Skeletal muscle tissue (tissue), 4 donors: ENCODE measurements around the gene SPEG. TPM values are rescaled to one million over a fixed set of nuclear protein-coding genes. Genes with fewer than 3 reads are reported as not detected.

Experiments
- H3K27ac ChIP-seq: one replicate; pipeline ENCODE4 v1.7.0; 2013; ENCODE audit warnings: mild to moderate bottlenecking, low read depth, low read length, inconsistent platforms
- H3K27me3 ChIP-seq, 3 donors: one replicate each; pipeline ENCODE4 v1.7.0; 2013; ENCODE audit warnings: low read length in 3 of 3; ENCODE audit not compliant: control insufficient read depth in 3 of 3, insufficient read depth in 3 of 3
- H3K36me3 ChIP-seq, 3 donors: one replicate each; pipeline ENCODE4 v1.7.0; 2013; ENCODE audit warnings: low read length in 3 of 3; ENCODE audit not compliant: control insufficient read depth in 3 of 3, insufficient read depth in 3 of 3
- H3K4me1 ChIP-seq, 3 donors: one replicate each; pipeline ENCODE4 v1.7.0; 2013; ENCODE audit warnings: low read length in 3 of 3, mild to moderate bottlenecking in 3 of 3; ENCODE audit not compliant: control insufficient read depth in 3 of 3, insufficient read depth in 3 of 3
- H3K4me3 ChIP-seq, 3 donors: one replicate each; pipeline ENCODE4 v1.7.0; 2013; ENCODE audit warnings: low read length in 3 of 3
- H3K9ac ChIP-seq, 3 donors: one replicate each; pipeline ENCODE4 v1.7.0; 2013; ENCODE audit warnings: low read length in 3 of 3, mild to moderate bottlenecking in 3 of 3, moderate library complexity in 2 of 3, low read depth in 1 of 3
- H3K9me3 ChIP-seq, 3 donors: one replicate each; pipeline ENCODE4 v1.7.0; 2013; ENCODE audit warnings: low read length in 3 of 3; ENCODE audit not compliant: control insufficient read depth in 3 of 3
- total RNA-seq: library from RNA; depleted of rRNA; stranded (reverse); fragments of >200 nt; gene quantifications from one replicate; pipeline ENCODE4 v1.2.3, GENCODE V29; 2014
- donor health status: Osteomylitis.

Gene SPEG
- total RNA-seq, 1 donor from 2014 or later = 95.5 TPM

DNA sequence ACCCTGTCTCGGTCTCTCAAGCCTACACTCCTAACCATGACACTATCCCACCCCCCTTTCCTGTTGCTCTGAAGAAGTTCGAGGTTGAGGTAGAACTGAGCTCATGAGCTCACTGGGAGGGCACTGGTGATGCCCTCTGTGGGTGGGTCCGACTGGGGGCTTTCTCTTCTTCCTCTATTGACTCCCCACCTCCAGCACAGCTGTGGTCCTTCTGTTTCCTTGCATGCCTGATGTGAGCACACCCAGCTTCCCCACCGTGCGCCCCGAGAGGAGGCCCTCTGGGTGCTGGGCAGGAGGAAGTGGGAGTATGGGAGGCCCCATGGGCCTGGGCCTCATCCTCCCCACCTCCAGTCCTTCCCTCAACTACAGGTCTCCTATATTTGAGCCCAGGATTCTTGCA is 20.9 kb downstream of the SPEG start:
- Histone ChIP-seq H3K36me3 (peaks cover 13 to 19% (median 17%) of the 10 kb centered on the region in 3 donors), H3K27me3 (peaks cover 0 to 5% (median 2%) of the 10 kb centered on the region in 3 donors), H3K9me3 (no peaks in the 10 kb centered on the region), H3K9ac (peak overlapping the region in 1 of 3 donors; percentile 40), H3K27ac (peak overlapping the region; percentile 26), H3K4me3 (no peak overlapping the region), H3K4me1 (peaks cover 79 to 96% (median 88%) of the 10 kb centered on the region in 3 donors)

DNA sequence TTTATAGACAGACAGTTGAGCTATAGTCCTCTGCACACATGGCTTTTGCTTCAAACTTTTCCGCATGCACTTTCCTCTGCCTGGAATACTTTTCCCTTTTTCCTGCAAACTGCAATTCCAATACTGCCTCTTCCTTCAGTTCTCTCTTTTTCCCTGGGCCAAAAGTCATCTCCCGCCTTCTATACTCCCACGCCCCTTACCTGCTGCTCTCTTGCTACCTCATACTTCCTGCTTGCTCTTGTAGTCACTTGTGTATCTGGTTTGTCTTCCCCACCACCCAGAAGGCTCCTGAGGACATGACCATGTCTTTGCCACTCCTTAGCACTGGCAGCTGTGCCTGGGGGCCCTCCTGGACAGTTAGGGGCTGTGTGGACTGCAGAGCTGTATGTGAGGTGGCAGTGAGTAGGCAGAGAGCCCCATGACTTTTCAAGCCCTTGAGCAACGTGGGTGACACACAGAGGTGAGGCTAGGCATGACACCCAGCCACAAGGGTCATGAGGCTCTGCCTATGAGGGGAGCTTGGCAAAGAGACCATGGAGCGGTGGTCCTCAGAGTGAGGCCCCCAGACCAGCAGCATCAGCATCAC is 23.2 kb downstream of the SPEG start:
- H3K4me1 ChIP-seq = peaks cover 68 to 88% (median 74%) of the 10 kb centered on the region in 3 donors
- peak overlapping the region; percentile 5 for H3K27ac ChIP-seq
- H3K9ac ChIP-seq = peak overlapping the region in 1 of 3 donors; percentile 64
- H3K9me3 ChIP-seq = no peaks in the 10 kb centered on the region
- peaks cover 12 to 34% (median 27%) of the 10 kb centered on the region in 3 donors for H3K36me3 ChIP-seq
- H3K27me3 ChIP-seq = peaks cover 0 to 5% (median 0%) of the 10 kb centered on the region in 3 donors
- no peak overlapping the region for H3K4me3 ChIP-seq

DNA sequence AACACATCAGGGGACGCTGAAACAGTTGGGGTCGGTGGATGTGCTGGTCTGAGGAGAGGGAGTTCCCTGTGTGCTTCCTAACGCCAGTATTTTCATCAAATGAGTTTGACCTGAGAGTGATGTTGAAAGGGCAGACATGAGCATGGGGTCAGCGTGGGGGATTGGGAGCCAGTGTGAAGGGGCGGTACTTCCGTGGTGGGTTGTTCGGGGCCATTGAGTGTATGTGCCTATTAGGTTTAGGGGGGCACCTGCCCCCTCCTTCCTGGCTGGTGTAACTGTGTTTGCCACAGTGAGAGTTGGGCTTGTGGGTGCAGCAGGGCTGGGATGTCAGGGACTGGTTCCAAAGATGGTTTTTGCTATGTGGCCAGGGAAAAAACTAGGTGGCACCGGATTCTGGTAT is 24.4 kb downstream of the SPEG start:
- Histone ChIP-seq H3K27me3 (peaks cover 0 to 5% (median 0%) of the 10 kb centered on the region in 3 donors), H3K9me3 (no peaks in the 10 kb centered on the region), H3K9ac (peak overlapping the region in 2 of 3 donors; percentile 36 to 85), H3K4me3 (peak overlapping the region in 1 of 3 donors; percentile 56), H3K36me3 (peaks cover 16 to 34% (median 30%) of the 10 kb centered on the region in 3 donors), H3K27ac (peak overlapping the region; percentile 93), H3K4me1 (peaks cover 57 to 77% (median 63%) of the 10 kb centered on the region in 3 donors)

DNA sequence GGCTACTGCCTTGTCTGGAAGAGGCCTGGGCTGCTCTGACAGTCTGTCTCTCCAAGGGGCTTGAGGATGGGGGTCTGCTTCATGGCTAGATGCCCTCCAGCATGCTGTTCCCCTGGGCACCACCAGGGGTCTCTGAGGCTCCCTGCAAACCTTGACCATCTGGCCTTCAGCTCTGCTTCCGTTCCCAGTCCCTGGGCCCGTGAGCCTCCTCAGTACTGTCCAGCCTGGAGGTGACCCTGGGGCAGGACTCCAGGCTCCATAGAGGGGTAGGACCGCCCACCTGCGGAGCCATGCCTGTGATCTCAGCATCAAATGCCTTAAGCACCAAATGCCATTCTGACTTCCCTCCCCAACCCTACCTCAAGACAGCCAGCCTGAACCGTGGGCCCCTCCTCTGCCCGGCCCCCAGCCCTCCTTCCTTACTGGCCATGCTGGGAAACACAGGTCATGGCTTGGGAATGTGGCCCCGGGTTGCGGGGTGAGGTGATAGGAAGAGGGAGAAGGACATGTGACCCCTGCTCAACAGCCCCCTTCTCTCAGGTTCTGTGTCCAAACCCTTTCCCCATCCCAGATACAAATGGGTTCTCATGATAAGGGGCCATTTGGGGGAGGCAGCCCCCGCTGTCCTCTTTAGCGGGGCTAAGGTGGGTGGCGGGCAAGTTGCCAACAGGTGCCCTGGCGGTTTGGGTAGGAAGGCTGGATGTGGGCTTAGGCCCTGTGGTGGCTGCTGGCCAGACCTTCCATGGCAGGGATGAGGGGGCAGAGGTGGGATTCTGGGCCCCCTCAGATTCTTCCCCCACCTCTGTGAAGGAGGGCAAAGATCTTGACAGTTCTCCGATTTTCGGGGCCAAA is 25.0 kb downstream of the SPEG start:
- Histone ChIP-seq H3K9ac (peak overlapping the region; percentile 64 to 85 (median 84)), H3K4me1 (peaks cover 50 to 70% (median 56%) of the 10 kb centered on the region in 3 donors), H3K9me3 (no peaks in the 10 kb centered on the region), H3K27ac (peak overlapping the region; percentile 93), H3K36me3 (peaks cover 23 to 38% (median 37%) of the 10 kb centered on the region in 3 donors), H3K4me3 (peak overlapping the region; percentile 43 to 56 (median 54)), H3K27me3 (peaks cover 0 to 5% (median 0%) of the 10 kb centered on the region in 3 donors)

DNA sequence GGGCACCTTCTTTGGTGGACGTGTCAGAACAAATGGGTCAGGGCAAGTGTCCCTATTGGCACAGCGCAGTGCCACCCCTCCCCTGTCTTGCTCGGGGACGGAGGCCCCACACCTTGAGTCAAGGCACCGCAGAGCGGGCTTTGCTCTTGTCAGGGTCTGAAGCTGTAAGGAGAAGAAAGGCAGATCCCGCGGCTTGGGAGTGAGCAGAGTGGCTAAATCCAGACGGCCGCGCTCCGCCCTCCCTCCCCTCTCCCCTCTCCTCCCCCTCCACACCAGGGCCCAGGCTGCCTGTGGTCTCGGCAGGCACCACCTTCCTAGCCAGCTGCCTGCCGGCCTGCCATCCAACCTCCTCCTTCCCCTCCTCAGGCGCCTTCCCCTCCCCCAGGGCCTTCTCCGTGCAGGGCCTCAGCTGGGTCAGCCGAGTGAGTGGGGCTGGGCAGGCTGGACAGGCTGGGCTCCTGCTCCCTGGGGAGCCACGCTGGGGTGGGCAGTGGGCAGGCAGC is 25.8 kb downstream of the SPEG start:
- no peaks in the 10 kb centered on the region for H3K9me3 ChIP-seq
- peak overlapping the region; percentile 93 for H3K27ac ChIP-seq
- H3K36me3 ChIP-seq = peaks cover 26 to 46% (median 45%) of the 10 kb centered on the region in 3 donors
- H3K9ac ChIP-seq = peak overlapping the region; percentile 64 to 85 (median 84)
- peaks cover 0 to 5% (median 0%) of the 10 kb centered on the region in 3 donors for H3K27me3 ChIP-seq
- H3K4me3 ChIP-seq = peak overlapping the region; percentile 43 to 56 (median 54)
- peaks cover 49 to 64% (median 54%) of the 10 kb centered on the region in 3 donors for H3K4me1 ChIP-seq

DNA sequence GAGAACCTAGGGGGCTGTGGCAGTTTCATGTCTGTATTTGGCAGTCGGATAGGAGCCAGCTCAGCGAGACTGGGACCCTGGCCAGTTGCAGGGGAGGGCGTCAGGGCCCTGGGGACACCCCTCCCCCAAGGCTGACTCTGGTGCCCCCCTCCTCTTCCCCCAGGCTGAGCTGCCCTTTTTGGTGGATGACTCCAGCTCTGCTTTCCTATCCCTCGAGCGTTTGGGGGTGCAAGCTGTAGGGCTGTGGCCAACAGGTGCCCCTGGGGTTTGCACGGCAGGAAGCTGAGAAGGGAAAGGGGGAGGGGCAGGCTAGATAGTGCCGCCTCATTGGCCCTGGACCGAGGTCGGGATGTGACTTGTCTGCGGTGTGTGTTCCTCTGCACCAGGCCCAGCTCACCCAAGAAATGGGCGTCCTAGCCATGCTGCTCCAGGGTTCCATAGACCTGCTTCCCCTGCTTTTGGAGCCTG is 26.4 kb downstream of the SPEG start:
- H3K4me3 ChIP-seq = peak overlapping the region in 2 of 3 donors; percentile 6 to 22

DNA sequence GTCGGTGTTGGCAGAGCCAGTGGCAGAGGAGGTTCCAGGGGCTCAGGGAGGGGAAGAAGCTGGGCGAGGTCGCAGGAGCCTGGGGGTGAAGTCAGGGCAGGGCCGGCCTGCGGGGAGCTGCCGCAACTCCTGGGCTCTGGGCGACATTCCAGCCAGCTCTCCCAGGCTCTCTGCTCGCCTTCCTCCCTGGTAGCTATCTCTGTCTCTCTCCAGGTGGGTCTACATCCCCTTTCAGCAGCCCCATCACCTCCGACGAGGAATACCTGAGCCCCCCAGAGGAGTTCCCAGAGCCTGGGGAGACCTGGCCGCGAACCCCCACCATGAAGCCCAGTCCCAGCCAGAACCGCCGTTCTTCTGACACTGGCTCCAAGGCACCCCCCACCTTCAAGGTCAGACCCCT is 27.0 kb downstream of the SPEG start:
- peak overlapping the region; percentile 93 for H3K27ac ChIP-seq
- peak overlapping the region in 2 of 3 donors; percentile 14 to 85 for H3K9ac ChIP-seq
- peaks cover 33 to 51% (median 43%) of the 10 kb centered on the region in 3 donors for H3K36me3 ChIP-seq
- H3K4me1 ChIP-seq = peaks cover 45 to 53% (median 47%) of the 10 kb centered on the region in 3 donors
- no peaks in the 10 kb centered on the region for H3K9me3 ChIP-seq
- H3K27me3 ChIP-seq = peaks cover 0 to 5% (median 0%) of the 10 kb centered on the region in 3 donors
- H3K4me3 ChIP-seq = no peak overlapping the region

More for the DNA sequence above, 26.4 kb downstream of the SPEG start:
- H3K4me1 ChIP-seq = peaks cover 47 to 59% (median 48%) of the 10 kb centered on the region in 3 donors
- no peaks in the 10 kb centered on the region for H3K9me3 ChIP-seq
- H3K27ac ChIP-seq = peak overlapping the region; percentile 93
- peak overlapping the region; percentile 14 to 85 (median 43) for H3K9ac ChIP-seq
- peaks cover 30 to 48% (median 47%) of the 10 kb centered on the region in 3 donors for H3K36me3 ChIP-seq
- peaks cover 0 to 5% (median 0%) of the 10 kb centered on the region in 3 donors for H3K27me3 ChIP-seq

DNA sequence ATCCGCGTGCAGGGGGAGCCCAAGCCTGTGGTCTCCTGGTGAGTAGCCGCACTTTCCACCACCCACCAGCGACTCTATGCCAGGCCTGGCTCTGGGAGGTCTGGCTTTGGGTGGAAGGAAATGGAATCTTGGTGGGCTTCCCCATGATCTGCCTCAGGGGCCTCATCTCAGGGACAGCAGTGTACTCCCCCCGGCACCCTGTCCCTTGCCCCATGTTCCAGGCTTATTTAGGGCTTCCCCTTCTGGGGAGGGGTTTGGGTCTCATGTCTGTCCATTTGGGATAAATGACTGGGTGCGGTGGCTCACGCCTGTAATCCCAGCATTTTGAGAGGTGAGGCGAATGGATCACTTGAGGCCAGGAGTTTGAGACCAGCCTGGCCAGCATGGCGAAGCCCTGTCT is 27.7 kb downstream of the SPEG start:
- Histone ChIP-seq H3K27me3 (peaks cover 0 to 5% (median 0%) of the 10 kb centered on the region in 3 donors), H3K27ac (no peak overlapping the region), H3K4me1 (peaks cover 42 to 47% (median 44%) of the 10 kb centered on the region in 3 donors), H3K9ac (no peak overlapping the region), H3K9me3 (no peaks in the 10 kb centered on the region), H3K36me3 (peaks cover 38 to 55% (median 45%) of the 10 kb centered on the region in 3 donors), H3K4me3 (no peak overlapping the region)

DNA sequence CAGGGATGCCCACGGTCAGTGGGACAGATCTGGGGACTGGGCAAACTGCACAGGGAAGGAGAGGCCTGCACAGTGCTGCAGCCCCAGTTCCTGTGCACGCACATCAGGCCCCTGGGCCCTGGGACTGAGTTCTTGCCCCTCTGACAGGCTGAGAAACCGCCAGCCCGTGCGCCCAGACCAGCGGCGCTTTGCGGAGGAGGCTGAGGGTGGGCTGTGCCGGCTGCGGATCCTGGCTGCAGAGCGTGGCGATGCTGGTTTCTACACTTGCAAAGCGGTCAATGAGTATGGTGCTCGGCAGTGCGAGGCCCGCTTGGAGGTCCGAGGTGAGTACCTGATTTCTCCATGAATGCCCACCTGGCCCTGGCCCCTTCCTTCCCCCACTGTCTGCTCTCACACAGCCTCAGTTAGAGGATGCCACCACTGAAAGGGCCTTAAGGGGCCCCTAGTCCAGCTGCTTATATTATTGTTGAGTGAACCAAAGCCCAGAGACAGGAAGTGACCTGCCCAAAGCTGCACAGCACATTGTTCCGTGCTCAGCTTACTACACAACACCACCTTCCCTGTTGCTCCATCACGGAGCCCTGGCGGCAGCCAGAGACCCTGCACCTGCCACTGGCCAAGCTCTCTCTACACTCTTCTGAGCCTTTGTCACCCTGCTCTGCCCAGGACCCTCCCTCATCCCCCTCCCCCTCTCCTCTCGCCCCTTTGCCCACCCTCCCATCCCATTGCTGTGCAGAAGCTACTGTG is 29.8 kb downstream of the SPEG start:
- no peak overlapping the region for H3K4me3 ChIP-seq
- no peak overlapping the region for H3K27ac ChIP-seq
- peaks cover 48 to 67% (median 58%) of the 10 kb centered on the region in 3 donors for H3K36me3 ChIP-seq
- no peaks in the 10 kb centered on the region for H3K9me3 ChIP-seq
- H3K9ac ChIP-seq = no peak overlapping the region
- peaks cover 20 to 26% (median 23%) of the 10 kb centered on the region in 3 donors for H3K4me1 ChIP-seq
- peaks cover 0 to 5% (median 0%) of the 10 kb centered on the region in 3 donors for H3K27me3 ChIP-seq
